ENCODE results near the gene SCYL1.

The SCYL1 gene

GRCh38 chr11:65537620-65538231, 12.8 kb downstream of the SCYL1 start:
- no peak for DNase-seq

- DNase-seq, result no peak
Observed at GRCh38 chr11:65538232-65538914, 13.5 kb downstream of the SCYL1 start.

- DNase-seq, result no peak
Observed at GRCh38 chr11:65538915-65539743, 14.2 kb downstream of the SCYL1 start.

- DNase-seq, result no peak
Observed at GRCh38 chr11:65539744-65540289, 14.9 kb downstream of the SCYL1 start.

- DNase-seq, result peak; percentile 81
Observed at GRCh38 chr11:65540290-65541092, 15.6 kb downstream of the SCYL1 start.

GRCh38 chr11:65541093-65541982, 16.5 kb downstream of the SCYL1 start:
- DNase-seq, result no peak

- DNase-seq, result no peak
Observed at GRCh38 chr11:65542738-65543390, 18.0 kb downstream of the SCYL1 start.

- no peak for DNase-seq
Observed at GRCh38 chr11:65545853-65546216, 21.0 kb downstream of the SCYL1 start.

GRCh38 chr11:65546217-65546958, 21.5 kb downstream of the SCYL1 start:
- DNase-seq, result peak; percentile 66

- no peak for DNase-seq
Observed at GRCh38 chr11:65547446-65548125, 22.7 kb downstream of the SCYL1 start.

GRCh38 chr11:65548395-65548794, 23.5 kb downstream of the SCYL1 start:
- no peak for DNase-seq

- no peak for DNase-seq
Observed at GRCh38 chr11:65549096-65549495, 24.2 kb downstream of the SCYL1 start.

- no peak for DNase-seq
Observed at GRCh38 chr11:65551572-65552387, 26.9 kb downstream of the SCYL1 start.

- DNase-seq, result no peak
Observed at GRCh38 chr11:65552388-65552951, 27.6 kb downstream of the SCYL1 start.

- DNase-seq, result no peak
Observed at GRCh38 chr11:65553301-65554001, 28.6 kb downstream of the SCYL1 start.

- DNase-seq, result no peak
Observed at GRCh38 chr11:65554057-65554818, 29.4 kb downstream of the SCYL1 start.

GRCh38 chr11:65554842-65555430, 30.1 kb downstream of the SCYL1 start:
- DNase-seq, result no peak

All from NCI-H226 (cell line).